Body of pancreas (tissue), 4 donors: ENCODE results near the gene ATPAF1.

Experiments
- POLR2A ChIP-seq, 3 donors: fragments of 450-650 bp; IDR thresholded peaks; one replicate each; pipeline ENCODE4 v1.6.1; 2016; ENCODE audit warnings: antibody characterized with exemption in 3 of 3, mild to moderate bottlenecking in 2 of 3
- TF ChIP-seq, protein P1 (sequence below), 7 experiments: fragments of 450-650 bp in 4 of 7; fragments of 200-600 bp in 3 of 7; sonication (generic) in 3 of 7; IDR thresholded peaks; one replicate each; pipeline ENCODE4 v1.5.1; 2016 to 2019; ENCODE audit warnings: antibody characterized with exemption in 7 of 7

DNA sequence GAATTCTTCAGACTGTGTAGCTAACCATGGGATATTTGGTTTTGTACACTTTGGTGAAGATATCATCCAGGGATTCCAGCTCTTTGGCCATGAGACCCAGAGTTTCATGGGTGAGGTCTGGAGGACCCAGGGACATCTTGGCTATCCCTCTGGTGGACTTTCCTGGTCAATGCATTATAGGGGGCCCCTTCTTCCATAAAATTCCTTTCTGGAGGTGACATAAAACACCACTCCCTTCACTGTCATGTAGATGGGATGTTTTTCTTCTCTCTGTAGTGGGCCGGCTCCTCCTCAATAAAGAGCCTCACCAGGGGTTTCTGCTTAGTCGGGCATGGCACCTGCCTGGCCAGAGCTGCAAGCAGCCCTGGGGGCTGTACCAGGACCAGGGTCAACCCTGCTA is 2.2 kb downstream of the ATPAF1 start:
- TF ChIP-seq, protein P1, sequence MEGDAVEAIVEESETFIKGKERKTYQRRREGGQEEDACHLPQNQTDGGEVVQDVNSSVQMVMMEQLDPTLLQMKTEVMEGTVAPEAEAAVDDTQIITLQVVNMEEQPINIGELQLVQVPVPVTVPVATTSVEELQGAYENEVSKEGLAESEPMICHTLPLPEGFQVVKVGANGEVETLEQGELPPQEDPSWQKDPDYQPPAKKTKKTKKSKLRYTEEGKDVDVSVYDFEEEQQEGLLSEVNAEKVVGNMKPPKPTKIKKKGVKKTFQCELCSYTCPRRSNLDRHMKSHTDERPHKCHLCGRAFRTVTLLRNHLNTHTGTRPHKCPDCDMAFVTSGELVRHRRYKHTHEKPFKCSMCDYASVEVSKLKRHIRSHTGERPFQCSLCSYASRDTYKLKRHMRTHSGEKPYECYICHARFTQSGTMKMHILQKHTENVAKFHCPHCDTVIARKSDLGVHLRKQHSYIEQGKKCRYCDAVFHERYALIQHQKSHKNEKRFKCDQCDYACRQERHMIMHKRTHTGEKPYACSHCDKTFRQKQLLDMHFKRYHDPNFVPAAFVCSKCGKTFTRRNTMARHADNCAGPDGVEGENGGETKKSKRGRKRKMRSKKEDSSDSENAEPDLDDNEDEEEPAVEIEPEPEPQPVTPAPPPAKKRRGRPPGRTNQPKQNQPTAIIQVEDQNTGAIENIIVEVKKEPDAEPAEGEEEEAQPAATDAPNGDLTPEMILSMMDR (IDR thresholded peaks at IDR 0.05), result no peak
- no peak for TF ChIP-seq POLR2A (IDR thresholded peaks at IDR 0.05)
